Right lung (tissue), 5 donors: ENCODE data around the gene LSAMP. TPM values are rescaled to one million over a fixed set of nuclear protein-coding genes. Genes with fewer than 3 reads are reported as not detected.

ENCODE experiments used
- DNase-seq, 2 donors: peaks; one replicate each; pipeline ENCODE4 v3.0.0-alpha.2; 2013
- polyA plus RNA-seq, 5 donors: library from polyadenylated mRNA; unstranded; fragments of 120-200 nt; gene quantifications; one replicate each; pipeline versions ENCODE4 v1.2.1 to v1.2.3, GENCODE V29; 2013; ENCODE audit warnings: inconsistent platforms in 1 of 5, low replicate concordance in 1 of 5; ENCODE audit not compliant: insufficient read length in 5 of 5, insufficient read depth in 1 of 5

The LSAMP gene
- polyA plus RNA-seq, 5 donors = 10.8 to 30.4 (median 28.0) TPM

DNA sequence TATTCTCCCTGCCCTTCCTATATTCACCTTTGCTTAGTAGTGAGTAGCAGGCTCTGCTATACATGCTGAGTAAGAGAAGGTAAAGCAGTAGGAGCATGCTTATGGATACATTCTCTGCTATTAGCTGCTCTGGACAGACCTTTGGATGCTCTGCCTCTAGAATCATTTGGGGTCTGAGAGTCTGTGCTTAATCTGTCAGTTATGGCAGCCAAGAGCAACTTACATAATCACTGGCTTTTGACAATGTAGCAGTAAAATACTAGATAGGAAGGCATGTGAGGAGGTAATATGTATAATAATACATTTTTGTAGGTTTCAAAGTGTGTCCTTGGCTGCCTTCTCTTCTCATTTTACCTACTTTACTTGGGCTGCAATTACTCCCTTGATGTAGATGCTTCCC is 544.3 kb downstream of the LSAMP start:
- no peak for DNase-seq

- no peak for DNase-seq
Measured at GRCh38 chr3:115899535-115899934, 545.8 kb downstream of the LSAMP start.

DNA sequence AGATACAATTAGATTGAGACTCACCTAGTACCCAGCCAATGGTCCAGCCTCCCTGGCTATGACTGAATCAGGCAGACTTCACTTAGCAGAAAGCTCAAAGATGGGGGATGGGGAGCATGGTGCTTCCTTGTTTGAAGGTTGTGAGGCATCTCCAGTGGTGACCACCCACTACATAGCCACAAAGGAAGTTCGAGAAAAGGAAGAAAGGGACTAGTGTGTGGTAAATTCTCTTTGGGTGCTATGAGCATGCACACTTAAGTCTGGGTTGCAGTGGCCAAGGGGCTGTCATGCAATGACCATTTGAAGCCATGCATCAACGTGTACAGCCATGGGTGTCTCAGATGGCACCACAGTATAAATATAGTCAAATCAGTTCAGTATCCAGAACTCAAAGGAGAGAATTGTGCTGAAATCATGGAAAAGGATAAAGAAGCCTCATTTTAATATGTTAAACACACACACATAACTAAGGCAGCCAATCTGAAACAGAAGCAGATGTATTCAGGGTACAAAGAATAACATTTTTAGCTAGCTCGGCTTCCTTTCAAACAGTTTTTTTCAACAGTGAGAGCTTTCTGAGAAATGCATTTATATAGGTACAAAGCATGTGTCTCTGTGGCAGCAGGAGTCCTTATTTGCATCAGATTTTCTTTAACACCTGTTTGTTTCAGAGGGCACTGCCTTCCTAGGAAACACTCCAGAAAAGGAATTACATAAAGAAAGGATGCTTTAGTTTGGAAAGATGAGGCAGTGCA is 546.5 kb downstream of the LSAMP start:
- no peak for DNase-seq

- no peak for DNase-seq
Measured at GRCh38 chr3:115891006-115891636, 554.2 kb downstream of the LSAMP start.

GRCh38 chr3:115890579-115890978 is 554.7 kb downstream of the LSAMP start:
- DNase-seq = no peak

GRCh38 chr3:115885621-115886020 is 559.7 kb downstream of the LSAMP start:
- DNase-seq = peak in 1 of 2 donors; percentile 10

DNA sequence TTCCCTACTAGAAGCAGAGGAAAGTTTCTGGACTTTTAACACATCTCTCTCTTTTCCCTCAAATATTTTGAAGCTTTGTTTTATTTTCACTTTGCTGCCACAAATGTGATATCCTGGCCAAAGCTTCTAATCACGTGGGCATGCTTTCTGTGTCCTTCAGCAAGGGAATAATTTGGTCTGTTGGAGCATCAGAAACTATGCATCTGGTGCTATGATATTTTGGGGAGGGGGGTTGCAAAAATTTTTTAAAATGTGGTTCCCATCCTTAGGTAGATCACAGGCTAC is 567.7 kb downstream of the LSAMP start:
- no peak for DNase-seq

GRCh38 chr3:115876876-115877614 is 568.2 kb downstream of the LSAMP start:
- DNase-seq = peak; percentile 10 to 23

GRCh38 chr3:115875460-115875859 is 569.8 kb downstream of the LSAMP start:
- no peak for DNase-seq

DNA sequence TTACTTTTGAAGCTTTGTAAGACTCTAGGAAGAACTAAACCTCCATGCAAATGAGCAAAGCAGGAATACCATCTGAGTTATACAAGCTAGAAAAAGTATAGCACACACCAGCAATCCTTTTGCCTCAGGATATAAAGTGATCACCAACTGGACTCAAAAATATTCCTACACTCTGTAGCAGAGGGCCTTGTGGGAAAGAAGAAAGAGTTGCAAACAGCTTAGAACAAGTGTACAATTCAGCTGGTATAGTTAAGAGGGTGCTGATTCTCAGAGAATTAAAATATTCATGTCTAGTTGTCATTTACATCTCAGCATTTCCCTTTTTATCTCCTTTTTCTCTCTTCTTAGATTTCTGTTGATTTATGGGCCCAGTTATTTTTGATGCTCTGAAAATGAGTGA is 573.6 kb downstream of the LSAMP start:
- no peak for DNase-seq

GRCh38 chr3:115864911-115865310 is 580.4 kb downstream of the LSAMP start:
- DNase-seq = peak; percentile 54 to 64

- DNase-seq = no peak
Measured at GRCh38 chr3:115862849-115863248, 582.4 kb downstream of the LSAMP start.

DNA sequence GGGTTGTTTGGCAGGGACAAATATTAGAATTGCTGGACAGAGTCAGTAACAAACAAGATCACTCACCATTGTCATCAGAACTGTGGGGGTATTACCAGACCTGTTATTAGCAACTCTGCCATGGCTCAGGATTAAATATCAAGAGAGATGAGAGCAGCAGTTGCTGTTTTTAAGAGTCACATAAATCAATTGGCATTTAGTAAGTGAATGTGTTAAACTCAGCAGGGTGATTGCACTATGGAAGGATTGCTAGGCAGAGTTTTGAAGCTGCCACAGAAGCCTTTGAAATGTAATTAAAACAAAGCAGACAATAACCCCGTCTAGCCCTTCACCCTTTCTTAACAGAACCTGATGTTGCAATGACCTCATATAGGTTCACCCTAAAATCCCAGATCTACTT is 583.2 kb downstream of the LSAMP start:
- DNase-seq = no peak

GRCh38 chr3:115861166-115861733 is 584.0 kb downstream of the LSAMP start:
- no peak for DNase-seq

GRCh38 chr3:115860766-115861165 is 584.5 kb downstream of the LSAMP start:
- DNase-seq = no peak

DNA sequence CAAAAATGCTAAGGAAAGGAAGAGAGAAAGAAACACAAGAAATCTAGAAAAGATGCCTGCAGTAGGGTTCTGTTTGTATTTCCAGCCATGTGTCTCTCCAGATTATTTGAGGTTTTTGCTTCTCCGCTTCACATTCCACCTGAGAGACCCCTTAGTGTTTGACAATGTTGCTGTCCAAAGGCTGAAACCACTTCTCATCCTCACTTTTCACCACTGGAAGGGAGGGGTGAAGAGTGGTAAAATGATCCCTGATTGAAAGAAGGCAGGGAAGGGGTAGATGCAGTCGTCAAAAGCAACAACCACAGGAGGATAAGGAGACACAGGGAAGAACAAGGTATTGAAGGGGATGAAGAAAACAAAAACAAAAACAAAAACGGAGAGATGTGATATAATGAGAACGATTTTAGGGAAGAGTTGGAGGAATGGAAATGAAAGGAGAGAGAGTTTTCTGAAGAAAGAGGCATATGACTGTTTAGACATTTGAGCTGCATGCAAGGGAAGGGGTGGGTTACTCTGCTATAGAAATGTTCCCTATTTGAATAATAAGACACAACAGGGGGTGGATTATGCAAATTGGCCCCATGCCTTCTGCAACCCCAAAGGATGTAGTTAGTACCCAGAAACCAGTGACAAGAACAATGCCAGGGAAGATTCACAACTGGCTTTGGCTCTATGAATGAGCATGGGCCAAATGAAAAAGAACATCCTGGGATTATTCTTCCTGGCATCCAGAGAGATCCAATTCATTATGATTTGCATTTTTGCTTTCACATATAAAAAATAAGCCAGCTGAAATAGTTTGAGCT is 586.1 kb downstream of the LSAMP start:
- DNase-seq = no peak

- DNase-seq = no peak
Measured at GRCh38 chr3:115857518-115858136, 587.7 kb downstream of the LSAMP start.

DNA sequence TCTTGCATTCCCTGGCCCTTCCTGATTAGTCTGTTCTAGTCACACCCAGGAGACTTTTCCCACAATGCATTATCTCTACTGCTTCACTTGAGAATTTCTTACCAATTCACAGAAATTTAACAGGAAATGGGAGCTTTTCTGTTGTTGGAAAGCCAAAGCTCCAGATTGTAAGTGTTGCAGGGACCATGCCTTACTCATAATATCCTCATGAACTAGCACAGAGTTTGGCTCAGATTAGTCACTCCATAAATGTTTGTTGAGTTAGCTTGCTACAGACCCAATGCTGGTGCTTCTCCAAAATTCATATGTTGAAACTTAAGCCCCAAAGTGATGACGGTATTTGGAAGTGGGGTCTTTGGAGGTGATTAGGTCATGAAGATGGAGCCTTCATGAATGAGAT is 589.4 kb downstream of the LSAMP start:
- no peak for DNase-seq

GRCh38 chr3:115853104-115853503 is 592.2 kb downstream of the LSAMP start:
- no peak for DNase-seq

DNA sequence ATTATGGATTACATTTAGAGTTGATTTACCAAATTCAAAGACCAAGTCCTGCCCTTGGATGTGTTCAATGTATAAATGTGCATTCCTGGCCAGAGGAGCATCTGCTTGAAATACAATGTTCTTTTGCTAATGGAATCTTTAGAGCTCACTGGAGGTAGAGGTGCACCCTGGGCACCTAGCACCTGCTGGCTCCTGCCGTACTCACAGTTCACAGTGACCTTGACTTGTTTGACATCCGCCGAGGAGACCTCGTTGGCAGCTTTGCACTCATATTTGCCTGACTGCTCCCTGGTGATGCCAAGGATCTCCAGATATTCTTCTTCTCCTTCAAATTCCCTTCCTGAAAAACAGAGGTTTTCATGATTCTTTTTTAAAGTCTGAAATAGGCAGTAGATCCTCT is 593.0 kb downstream of the LSAMP start:
- DNase-seq = no peak

DNA sequence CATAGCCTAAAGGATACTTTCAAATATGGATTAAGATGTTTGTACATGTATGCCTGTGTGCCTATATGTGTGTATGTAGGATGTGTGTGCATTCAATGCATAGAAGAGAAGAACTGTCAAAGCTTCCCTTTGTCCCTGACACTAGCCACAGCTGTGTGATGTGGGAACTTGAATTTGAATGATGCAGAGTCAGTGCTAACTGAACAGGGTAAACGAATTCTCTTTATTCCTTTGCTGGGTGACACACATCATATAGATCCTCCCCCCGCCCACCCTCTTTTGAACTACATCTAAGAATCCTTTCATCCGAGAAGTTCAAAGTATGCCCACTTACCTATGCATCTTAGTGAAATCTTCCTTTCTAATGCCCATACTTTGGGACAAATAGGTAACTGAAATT is 593.7 kb downstream of the LSAMP start:
- DNase-seq = no peak
